NCI-H2196 treated with DMSO at 0.1 percent for 48 hours (cell line): ENCODE measurements around the gene CCDC40.
"Not testable (repeated sequence)": the region's sequence is repeated elsewhere in the genome, so short reads cannot be mapped to it uniquely, and the experiment has no call there.

Experiments used
- DNase-seq: peaks from one replicate; lab custom pipeline; 2025; ENCODE audit not compliant: unreplicated experiment; lab: John Stamatoyannopoulos, UW

CCDC40 gene

GRCh38 chr17:80072410-80072809 is 36.0 kb downstream of the CCDC40 start:
- DNase-seq: no peak

GRCh38 chr17:80080081-80080480 is 43.6 kb downstream of the CCDC40 start:
- DNase-seq: no peak

- DNase-seq: peak; percentile 65
Measured at GRCh38 chr17:80081596-80081995, 45.2 kb downstream of the CCDC40 start.

- peak; percentile 76 for DNase-seq
Measured at GRCh38 chr17:80082403-80083135, 46.1 kb downstream of the CCDC40 start.

GRCh38 chr17:80083136-80083661 is 46.8 kb downstream of the CCDC40 start:
- no peak for DNase-seq

GRCh38 chr17:80084773-80085172 is 48.3 kb downstream of the CCDC40 start:
- DNase-seq: no peak

GRCh38 chr17:80086081-80086480 is 49.6 kb downstream of the CCDC40 start:
- no peak for DNase-seq

GRCh38 chr17:80086616-80087015 is 50.2 kb downstream of the CCDC40 start:
- DNase-seq: no peak

GRCh38 chr17:80087346-80088265 is 51.2 kb downstream of the CCDC40 start:
- no peak for DNase-seq

- DNase-seq: no peak
Measured at GRCh38 chr17:80089762-80090161, 53.3 kb downstream of the CCDC40 start.

- not testable (repeated sequence) for DNase-seq
Measured at GRCh38 chr17:80090164-80090563, 53.7 kb downstream of the CCDC40 start.

- DNase-seq: no peak
Measured at GRCh38 chr17:80091376-80091775, 54.9 kb downstream of the CCDC40 start.

- DNase-seq: no peak
Measured at GRCh38 chr17:80092959-80093358, 56.5 kb downstream of the CCDC40 start.

- no peak for DNase-seq
Measured at GRCh38 chr17:80095038-80095843, 58.8 kb downstream of the CCDC40 start.

GRCh38 chr17:80095844-80096475 is 59.5 kb downstream of the CCDC40 start:
- DNase-seq: no peak

GRCh38 chr17:80096561-80097021 is 60.1 kb downstream of the CCDC40 start:
- no peak for DNase-seq

- no peak for DNase-seq
Measured at GRCh38 chr17:80097127-80097621, 60.7 kb downstream of the CCDC40 start.

GRCh38 chr17:80097844-80098691 is 61.6 kb downstream of the CCDC40 start:
- DNase-seq: no peak

GRCh38 chr17:80099291-80100034 is 63.0 kb downstream of the CCDC40 start:
- no peak for DNase-seq
